Measurements from ENCODE around the gene MRGPRD. TPM values are rescaled to one million over a fixed set of nuclear protein-coding genes. Genes with fewer than 3 reads are reported as not detected.

Gene MRGPRD
- total RNA-seq, 2 experiments from 2014 or later, result not detected

GRCh38 chr11:68950762-68951161, 30.0 kb downstream of the MRGPRD start:
- POLR2A ChIA-PET, result no interaction called here
- Mint-ChIP-seq H3K4me3 (no peak overlapping the region), H3K27me3 (no peaks in the 10 kb centered on the region), H3K9me3 (no peaks in the 10 kb centered on the region), H3K27ac (no peak overlapping the region), H3K36me3 (ENCODE audit: low read depth) (no peaks in the 10 kb centered on the region), H3K4me1 (peaks cover 9% of the 10 kb centered on the region)
- CTCF ChIA-PET, result no interaction called here
- no peak for DNase-seq

- no peak overlapping the region for H3K27ac Mint-ChIP-seq
- no peaks in the 10 kb centered on the region for H3K27me3 Mint-ChIP-seq
- peaks cover 8% of the 10 kb centered on the region for H3K4me1 Mint-ChIP-seq
- no peaks in the 10 kb centered on the region for H3K36me3 Mint-ChIP-seq (ENCODE audit: low read depth)
- no peaks in the 10 kb centered on the region for H3K9me3 Mint-ChIP-seq
- CTCF ChIA-PET, result interaction anchor here (0.9 kb wide), 1 partner anchor 13 kb away, joined by 4 read pairs; no protein-coding TSS in a partner anchor
- no peak for DNase-seq
- no peak overlapping the region for H3K4me3 Mint-ChIP-seq
- POLR2A ChIA-PET, result interaction anchor here (2.0 kb wide), 1 partner anchor 16 kb away, joined by 5 read pairs; no protein-coding TSS in a partner anchor
Observed at GRCh38 chr11:68950270-68950669, 30.5 kb downstream of the MRGPRD start.

- ChIA-PET CTCF (no interaction called here), POLR2A (interaction anchor here (2.0 kb wide), 1 partner anchor 18 kb away, joined by 5 read pairs; no protein-coding TSS in a partner anchor)
- Mint-ChIP-seq H3K9me3 (no peaks in the 10 kb centered on the region), H3K4me1 (peaks cover 7% of the 10 kb centered on the region), H3K36me3 (ENCODE audit: low read depth) (no peaks in the 10 kb centered on the region), H3K27ac (no peak overlapping the region), H3K27me3 (no peaks in the 10 kb centered on the region), H3K4me3 (no peak overlapping the region)
- DNase-seq, result no peak
Observed at GRCh38 chr11:68948935-68949334, 31.9 kb downstream of the MRGPRD start.

- POLR2A ChIA-PET, result interaction anchor here (2.0 kb wide), 1 partner anchor 18 kb away, joined by 5 read pairs; no protein-coding TSS in a partner anchor
- Mint-ChIP-seq H3K4me1 (peaks cover 7% of the 10 kb centered on the region), H3K9me3 (no peaks in the 10 kb centered on the region), H3K36me3 (ENCODE audit: low read depth) (no peaks in the 10 kb centered on the region), H3K27ac (no peak overlapping the region), H3K4me3 (no peak overlapping the region), H3K27me3 (no peaks in the 10 kb centered on the region)
- CTCF ChIA-PET, result no interaction called here
- DNase-seq, result no peak
Observed at GRCh38 chr11:68948496-68948895, 32.3 kb downstream of the MRGPRD start.

GRCh38 chr11:68947151-68947550, 33.6 kb downstream of the MRGPRD start:
- no peak overlapping the region for H3K27ac Mint-ChIP-seq
- no peaks in the 10 kb centered on the region for H3K9me3 Mint-ChIP-seq
- POLR2A ChIA-PET, result interaction anchor here (0.7 kb wide), 1 partner anchor 22 kb away, joined by 3 read pairs; no protein-coding TSS in a partner anchor
- no peaks in the 10 kb centered on the region for H3K27me3 Mint-ChIP-seq
- peaks cover 7% of the 10 kb centered on the region for H3K4me1 Mint-ChIP-seq
- H3K4me3 Mint-ChIP-seq, result no peak overlapping the region
- no peaks in the 10 kb centered on the region for H3K36me3 Mint-ChIP-seq (ENCODE audit: low read depth)
- CTCF ChIA-PET, result no interaction called here
- DNase-seq, result no peak

GRCh38 chr11:68946416-68947090, 34.2 kb downstream of the MRGPRD start:
- no peak overlapping the region for H3K4me3 Mint-ChIP-seq
- CTCF ChIA-PET, result no interaction called here
- POLR2A ChIA-PET, result no interaction called here
- peaks cover 7% of the 10 kb centered on the region for H3K4me1 Mint-ChIP-seq
- H3K27me3 Mint-ChIP-seq, result no peaks in the 10 kb centered on the region
- H3K36me3 Mint-ChIP-seq (ENCODE audit: low read depth), result no peaks in the 10 kb centered on the region
- no peak for DNase-seq
- no peaks in the 10 kb centered on the region for H3K9me3 Mint-ChIP-seq
- no peak overlapping the region for H3K27ac Mint-ChIP-seq

GRCh38 chr11:68942751-68943271, 38.0 kb downstream of the MRGPRD start:
- Mint-ChIP-seq H3K36me3 (ENCODE audit: low read depth) (no peaks in the 10 kb centered on the region), H3K27me3 (no peaks in the 10 kb centered on the region), H3K9me3 (no peaks in the 10 kb centered on the region), H3K27ac (no peak overlapping the region), H3K4me3 (no peak overlapping the region), H3K4me1 (peaks cover under 1% of the 10 kb centered on the region)
- POLR2A ChIA-PET, result interaction anchor here (0.9 kb wide), 1 partner anchor 9 kb away, joined by 3 read pairs; no protein-coding TSS in a partner anchor
- CTCF ChIA-PET, result no interaction called here
- no peak for DNase-seq

GRCh38 chr11:68942095-68942620, 38.6 kb downstream of the MRGPRD start:
- no peaks in the 10 kb centered on the region for H3K27me3 Mint-ChIP-seq
- ChIA-PET CTCF (no interaction called here), POLR2A (interaction anchor here (0.9 kb wide), 1 partner anchor 9 kb away, joined by 3 read pairs; no protein-coding TSS in a partner anchor)
- H3K4me1 Mint-ChIP-seq, result no peaks in the 10 kb centered on the region
- H3K36me3 Mint-ChIP-seq (ENCODE audit: low read depth), result no peaks in the 10 kb centered on the region
- no peak overlapping the region for H3K4me3 Mint-ChIP-seq
- no peak for DNase-seq
- no peak overlapping the region for H3K27ac Mint-ChIP-seq
- H3K9me3 Mint-ChIP-seq, result no peaks in the 10 kb centered on the region

GRCh38 chr11:68941324-68942094, 39.3 kb downstream of the MRGPRD start:
- H3K27me3 Mint-ChIP-seq, result no peaks in the 10 kb centered on the region
- no peak overlapping the region for H3K4me3 Mint-ChIP-seq
- H3K4me1 Mint-ChIP-seq, result no peaks in the 10 kb centered on the region
- POLR2A ChIA-PET, result interaction anchor here (0.9 kb wide), 1 partner anchor 8 kb away, joined by 3 read pairs; no protein-coding TSS in a partner anchor
- no peak for DNase-seq
- H3K36me3 Mint-ChIP-seq (ENCODE audit: low read depth), result no peaks in the 10 kb centered on the region
- no peak overlapping the region for H3K27ac Mint-ChIP-seq
- no peaks in the 10 kb centered on the region for H3K9me3 Mint-ChIP-seq
- CTCF ChIA-PET, result no interaction called here

- POLR2A ChIA-PET, result no interaction called here
- no peak overlapping the region for H3K27ac Mint-ChIP-seq
- peaks cover 4% of the 10 kb centered on the region for H3K36me3 Mint-ChIP-seq (ENCODE audit: low read depth)
Observed at GRCh38 chr11:68940651-68941323, 40.0 kb downstream of the MRGPRD start.

GRCh38 chr11:68939583-68940555, 40.9 kb downstream of the MRGPRD start:
- no peaks in the 10 kb centered on the region for H3K27me3 Mint-ChIP-seq
- DNase-seq, result no peak
- CTCF ChIA-PET, result no interaction called here
- no peaks in the 10 kb centered on the region for H3K4me1 Mint-ChIP-seq
- H3K9me3 Mint-ChIP-seq, result no peaks in the 10 kb centered on the region
- H3K4me3 Mint-ChIP-seq, result no peak overlapping the region
- no peak overlapping the region for H3K27ac Mint-ChIP-seq
- H3K36me3 Mint-ChIP-seq (ENCODE audit: low read depth), result peaks cover 7% of the 10 kb centered on the region
- POLR2A ChIA-PET, result interaction anchor here (1.4 kb wide), 1 partner anchor 36 kb away, joined by 3 read pairs; the partner anchor contains the start of gene IGHMBP2

More at GRCh38 chr11:68940651-68941323, 40.0 kb downstream of the MRGPRD start:
- DNase-seq, result no peak
- CTCF ChIA-PET, result no interaction called here
- Mint-ChIP-seq H3K4me1 (no peaks in the 10 kb centered on the region), H3K4me3 (no peak overlapping the region), H3K27me3 (no peaks in the 10 kb centered on the region), H3K9me3 (no peaks in the 10 kb centered on the region)
